Activated CD8-positive, alpha-beta memory T cell treated with anti-CD3 and anti-CD28 coated beads for 24 hours (primary cell): Measurements from ENCODE around the gene CAMK4.
A peak's percentile ranks its signal among the peaks of the same experiment; 100 is the strongest.

Experiments
- DNase-seq: peaks from one replicate; pipeline ENCODE4 v3.0.0-alpha.2; 2020

Gene CAMK4

DNA sequence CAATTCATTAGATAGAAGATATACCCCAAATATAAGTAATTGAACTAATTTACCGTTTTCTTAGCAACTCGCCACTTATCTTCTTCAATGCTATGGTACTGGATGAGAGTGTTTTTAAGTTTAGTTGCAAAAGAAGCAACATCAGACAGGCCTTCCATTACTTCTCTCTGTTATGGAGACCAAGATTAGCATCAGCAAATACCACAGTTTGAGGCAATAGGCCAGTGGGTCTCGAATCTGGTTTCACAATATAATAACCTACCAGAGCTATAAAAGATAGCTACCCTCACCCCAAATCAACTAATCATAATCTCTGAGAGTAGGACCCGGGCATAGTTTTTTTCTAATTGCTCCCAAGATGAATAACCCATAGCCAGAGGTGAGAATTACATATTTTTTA, 283.1 kb downstream of the CAMK4 start:
- DNase-seq = no peak

DNA sequence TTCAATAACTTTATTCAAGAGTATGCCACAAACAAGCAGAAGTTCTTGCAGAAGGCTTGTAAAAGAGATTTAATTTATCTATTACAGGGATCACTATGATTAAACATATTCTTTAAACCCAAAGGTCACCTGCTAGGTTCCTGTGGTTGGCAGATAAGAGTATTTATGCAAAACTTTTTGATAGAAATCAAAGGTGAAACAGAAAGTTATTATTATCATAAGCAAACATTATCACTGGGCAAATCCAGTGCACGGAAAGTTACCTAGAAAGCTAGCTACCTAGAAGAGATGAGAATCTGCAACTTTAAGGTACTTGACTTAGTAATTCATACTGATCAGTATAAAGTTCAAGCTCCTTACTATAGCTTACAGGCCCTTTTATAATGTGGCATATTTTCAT, 284.9 kb downstream of the CAMK4 start:
- no peak for DNase-seq

DNA sequence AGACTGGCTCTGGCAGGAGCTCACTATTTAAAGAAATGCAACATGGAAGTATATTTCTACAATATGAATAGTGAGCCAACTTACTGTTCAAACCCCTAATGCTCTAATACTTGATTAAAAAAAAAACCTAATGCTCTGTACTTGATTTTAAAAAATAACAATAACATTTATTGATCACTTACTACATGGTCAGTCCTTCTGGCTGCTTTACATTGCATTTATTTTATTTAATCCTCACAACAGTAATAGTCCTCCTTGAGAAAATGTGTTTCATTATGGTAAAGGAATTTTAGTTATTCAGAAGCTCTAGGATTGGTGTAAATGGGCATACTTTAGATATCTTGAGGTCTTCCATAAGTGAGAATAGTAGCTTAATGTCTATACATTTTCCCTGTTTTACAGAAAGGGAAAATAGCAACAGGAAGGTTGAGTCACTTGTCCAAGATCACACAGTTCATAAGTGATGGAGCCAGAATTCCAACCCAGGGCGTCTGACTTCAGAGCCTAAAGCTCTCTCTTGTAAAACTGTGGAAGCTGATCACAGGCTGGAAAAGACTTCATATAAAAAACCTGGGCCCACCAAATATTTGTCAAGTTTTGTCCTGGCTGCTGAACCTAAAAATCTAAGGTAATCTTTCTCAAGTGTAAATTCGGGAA, 287.1 kb downstream of the CAMK4 start:
- no peak for DNase-seq

DNA sequence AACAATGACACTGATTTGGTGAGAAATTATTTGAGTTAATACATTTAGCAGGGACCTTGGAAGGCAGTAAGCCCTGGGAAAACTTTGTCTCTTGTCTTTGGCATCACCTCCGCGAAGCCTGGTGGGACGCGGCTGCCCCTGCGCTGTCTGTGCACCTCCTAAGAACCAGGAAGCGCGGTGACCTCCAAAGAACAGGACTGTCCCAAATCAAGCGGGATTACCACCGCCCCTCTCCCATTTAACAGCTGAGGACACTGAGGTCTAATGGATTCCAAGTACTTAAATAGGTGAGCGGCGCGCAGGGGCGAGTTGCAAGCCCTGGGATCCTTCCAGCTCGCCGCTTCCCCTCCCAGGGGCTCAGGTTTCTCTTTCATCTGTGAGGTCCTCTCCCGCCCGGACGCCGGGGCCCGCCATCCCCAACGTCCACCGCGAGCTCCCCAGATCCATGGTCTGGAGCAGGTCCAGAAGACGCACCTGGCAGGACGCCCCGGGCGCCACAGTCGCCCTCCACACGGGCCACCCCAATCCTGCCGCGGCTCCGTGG, 287.7 kb downstream of the CAMK4 start:
- no peak for DNase-seq

DNA sequence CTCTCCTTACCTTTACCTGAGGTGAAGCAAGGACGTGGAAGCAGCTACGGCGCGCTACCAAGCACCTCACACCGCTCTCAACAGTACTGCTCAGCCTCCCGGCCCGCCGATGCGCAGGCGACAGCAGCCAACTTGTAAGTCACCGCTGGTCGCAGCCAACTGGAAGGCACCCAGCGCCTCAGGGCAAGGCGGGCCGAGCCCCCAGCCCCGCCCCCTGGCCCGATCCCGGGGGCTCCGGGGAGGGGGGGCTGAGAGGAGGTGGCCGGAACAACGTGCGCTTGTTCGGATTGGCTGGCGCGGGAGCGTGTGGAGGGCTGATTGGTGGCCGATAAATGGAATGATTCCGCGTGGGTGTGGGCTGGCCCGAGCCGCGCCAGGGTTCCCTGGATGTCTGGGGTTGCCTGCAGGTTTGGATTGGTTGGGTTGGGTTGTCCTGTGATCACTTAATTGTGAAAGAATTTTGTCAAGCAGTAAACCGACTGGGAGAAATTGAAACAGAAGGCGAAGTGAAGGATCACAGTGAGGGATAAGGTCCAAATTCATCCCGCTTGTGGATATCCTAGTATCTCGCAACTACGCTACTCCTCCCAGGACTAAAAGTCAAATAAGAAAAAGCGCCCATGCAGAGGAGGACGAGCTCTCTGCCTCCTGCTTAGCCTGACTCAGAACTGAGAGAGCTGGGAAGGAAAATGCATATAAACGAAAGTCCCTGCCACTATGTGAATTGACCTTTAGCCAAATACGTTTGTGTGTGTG, 288.4 kb downstream of the CAMK4 start, which contains the start of gene STARD4:
STARD4 (minus strand) TSS at position 161 of the 756 bp plus-strand sequence. CDS start 5,102 bp downstream, outside the sequence.
- DNase-seq = peak; percentile 95

DNA sequence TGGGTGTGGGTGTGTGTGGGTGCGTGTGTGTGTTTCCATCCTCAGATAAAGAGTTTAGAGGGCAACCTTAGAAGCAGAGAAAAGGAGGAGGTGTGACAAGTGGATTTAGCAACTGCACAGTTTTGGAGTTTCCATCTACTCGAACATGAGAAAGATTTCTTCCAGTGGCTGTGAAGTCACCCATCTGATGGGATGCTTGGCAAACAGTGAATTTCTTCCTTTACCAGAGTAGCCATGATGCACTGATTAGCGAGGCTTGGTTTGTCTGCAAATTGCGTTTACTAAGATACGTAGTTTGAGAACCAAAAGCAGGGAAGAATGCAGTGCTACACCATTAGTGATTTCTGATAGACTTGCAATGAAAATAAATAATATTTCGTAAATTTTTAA, 288.9 kb downstream of the CAMK4 start:
- no peak for DNase-seq

DNA sequence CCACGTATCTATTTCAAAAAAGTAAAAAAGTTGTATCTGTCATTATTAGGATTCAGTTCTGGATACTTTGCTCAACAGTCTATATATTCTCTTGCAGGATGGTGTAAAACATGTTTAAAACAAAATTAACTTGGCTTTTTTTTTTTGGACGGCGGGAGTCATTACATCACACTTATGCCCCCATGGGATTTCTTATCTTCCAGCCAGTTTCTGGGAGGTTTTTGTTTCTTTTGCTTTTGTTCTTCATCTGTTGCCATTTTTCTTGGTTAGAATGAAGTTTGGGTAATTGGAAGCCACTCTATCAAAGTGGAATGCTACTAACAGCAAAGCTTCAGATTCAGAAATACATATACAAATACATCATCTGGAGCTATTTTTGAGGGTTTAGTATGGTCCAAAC, 289.9 kb downstream of the CAMK4 start:
- DNase-seq = no peak

DNA sequence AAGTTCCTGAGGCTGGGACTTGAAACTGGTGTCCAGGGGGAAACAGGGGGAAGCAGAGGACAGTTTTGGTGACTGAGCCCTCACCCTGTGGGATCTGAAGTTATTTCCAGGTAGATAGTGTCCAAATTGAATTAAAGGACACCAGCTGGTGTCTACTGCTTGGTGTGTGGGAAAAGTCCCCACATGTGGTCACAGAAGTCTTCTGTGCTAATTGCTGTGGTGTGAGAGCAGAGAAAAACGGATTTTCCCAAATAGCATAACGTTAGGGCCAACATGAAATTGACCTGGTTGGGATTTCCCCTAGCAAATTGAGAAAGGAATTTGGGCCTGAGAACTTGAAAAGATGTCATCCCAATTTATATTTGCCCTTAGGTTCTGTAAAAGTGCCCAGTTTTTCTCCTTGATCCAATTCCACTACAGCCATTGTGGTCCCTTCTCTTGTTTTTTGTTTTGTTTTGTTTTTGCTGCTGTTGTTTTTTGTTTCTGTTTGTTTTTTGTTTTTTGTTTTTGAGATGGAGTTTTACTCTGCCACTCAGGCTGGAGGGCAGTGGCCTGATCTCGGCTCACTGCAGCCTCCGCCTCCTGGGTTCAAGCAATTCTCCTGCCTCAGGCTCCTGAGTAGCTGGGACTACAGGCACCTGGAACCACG, 293.8 kb downstream of the CAMK4 start:
- no peak for DNase-seq

DNA sequence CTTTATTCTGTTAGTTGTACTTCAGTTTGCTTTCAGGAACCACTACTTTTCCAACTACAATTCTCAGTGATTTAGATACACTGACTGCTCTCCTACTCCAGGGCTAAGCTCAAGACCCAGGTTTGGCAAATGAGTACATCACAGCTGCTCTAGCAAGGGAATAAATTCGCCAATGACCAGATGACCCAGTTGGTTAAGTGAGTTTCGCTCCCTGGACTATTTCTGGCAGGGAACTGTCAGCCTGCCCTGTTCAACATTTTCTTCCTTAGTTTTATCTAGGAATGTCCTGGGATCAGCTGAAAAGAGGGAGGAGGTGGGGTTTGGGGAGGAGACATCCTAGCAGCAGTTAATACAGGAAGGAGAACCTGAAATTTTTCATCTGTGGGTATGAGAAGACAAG, 294.6 kb downstream of the CAMK4 start:
- DNase-seq = no peak

DNA sequence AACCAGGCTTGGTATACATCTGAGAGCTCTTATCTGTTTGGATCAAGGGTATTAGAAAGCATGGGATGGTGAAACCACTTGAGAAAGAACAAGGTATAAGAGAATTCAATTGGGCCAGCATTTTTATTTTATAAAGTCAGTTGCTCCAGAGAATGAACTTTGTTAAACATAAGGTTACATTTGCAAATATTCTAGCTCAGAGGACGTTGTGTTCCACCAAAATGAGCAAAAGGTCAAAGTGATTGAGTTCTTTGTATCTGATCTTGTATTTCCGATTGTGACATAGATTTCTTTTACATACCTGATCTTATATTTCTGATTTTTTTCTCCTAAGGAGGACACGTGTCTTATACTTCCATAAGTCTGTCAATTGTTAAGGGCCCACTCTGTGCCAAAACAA, 296.7 kb downstream of the CAMK4 start:
- DNase-seq = no peak

DNA sequence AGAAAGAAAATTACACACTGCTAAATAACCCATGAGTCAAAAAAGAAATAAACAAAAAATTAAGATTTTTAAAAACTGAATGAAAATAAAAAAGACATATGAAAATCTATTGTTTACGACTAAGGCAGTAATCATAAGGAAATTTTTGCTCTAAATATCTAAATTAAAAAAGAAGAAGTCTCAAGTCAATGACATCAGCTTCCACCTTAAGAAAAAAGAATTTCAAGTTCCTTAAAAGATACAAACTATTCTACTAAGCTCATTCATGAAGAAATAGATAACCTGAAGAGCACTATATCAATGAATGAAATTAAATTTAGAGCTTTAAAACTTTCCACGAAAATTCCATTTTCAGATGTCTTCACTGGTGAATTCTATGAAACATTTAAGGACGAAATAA, 303.9 kb downstream of the CAMK4 start:
- DNase-seq = no peak

DNA sequence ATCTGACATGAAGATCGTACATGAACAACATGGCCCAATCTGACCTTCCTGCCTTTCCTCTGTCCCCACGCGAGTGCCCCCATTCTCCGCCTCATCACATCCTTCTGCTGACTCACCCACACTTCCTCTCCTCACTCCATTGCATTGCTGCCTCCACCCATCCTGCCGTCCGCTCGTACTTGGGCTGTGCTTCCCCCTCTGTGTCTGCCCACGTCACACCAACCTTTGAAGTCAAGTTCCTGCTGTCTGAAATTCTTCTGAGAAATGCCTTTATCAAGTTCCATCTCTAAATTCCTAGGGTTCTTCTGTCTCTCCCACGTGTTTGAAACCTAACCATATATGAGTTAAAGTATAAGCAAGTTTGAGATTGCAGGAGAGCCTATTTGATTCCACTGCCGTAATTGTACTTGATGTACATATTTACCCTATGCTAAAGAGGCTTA, 306.1 kb downstream of the CAMK4 start:
- DNase-seq = peak; percentile 86

DNA sequence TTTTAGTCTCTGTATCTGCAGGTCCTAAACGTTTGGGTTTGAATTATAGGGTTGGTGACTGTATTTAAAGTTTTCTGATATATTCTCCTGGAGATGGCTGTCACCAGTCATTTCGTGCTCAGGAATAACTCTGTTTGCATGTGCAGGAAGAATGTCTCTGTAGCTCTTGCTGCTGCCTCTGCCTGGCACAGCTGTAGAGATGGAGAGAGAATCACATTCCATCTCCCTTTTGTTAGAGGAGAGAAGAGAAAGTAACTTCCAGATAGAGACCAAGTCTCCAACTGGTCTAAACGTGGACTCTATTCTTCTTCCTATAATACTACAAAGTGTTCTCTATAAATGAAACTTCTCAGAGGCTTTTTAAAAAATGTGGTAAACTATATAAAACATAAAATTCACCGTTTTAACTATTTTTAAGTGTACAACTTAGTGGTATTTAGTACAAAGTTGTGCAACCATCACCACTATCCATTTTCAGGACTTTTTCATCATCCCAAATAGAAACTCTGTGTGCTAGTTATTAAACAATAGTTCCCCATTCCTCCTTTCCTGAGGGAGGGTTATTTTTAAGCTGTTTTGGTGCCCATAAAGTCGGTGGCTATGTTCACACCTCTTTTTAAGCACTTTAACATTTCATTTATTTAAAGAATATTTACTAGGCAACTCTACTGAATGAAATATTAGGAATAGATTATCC, 308.9 kb downstream of the CAMK4 start:
- DNase-seq = no peak

DNA sequence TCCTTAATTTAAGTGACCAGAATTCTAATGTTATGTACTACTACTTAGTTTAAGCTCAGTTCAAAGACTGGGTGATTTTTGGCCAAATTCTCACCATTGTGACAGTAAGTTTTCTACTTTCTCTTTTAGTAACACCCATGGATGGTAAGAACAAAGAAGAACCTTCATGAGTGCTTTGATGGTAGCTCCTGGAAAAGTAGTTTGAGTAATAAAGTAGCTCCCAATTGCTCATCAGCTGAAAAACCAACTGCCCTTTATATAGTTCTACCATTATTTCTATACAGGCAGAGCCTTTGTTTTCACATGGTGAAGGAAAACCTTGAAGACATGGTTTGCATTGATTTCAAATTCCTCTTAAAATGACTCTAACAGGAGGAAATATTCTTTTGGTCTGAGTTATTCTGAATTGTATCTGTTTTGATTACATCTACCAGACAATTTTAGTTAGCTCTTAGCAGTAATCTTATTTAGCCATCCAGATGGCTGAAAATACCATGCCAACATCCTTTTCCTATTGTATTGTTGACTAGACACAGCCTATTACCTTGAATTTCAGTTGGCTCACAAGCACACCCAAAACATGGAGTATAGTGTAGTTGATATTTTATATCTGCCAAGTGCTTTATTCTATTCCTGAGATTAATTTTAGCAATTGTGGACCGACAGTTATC, 311.8 kb downstream of the CAMK4 start:
- DNase-seq = no peak

DNA sequence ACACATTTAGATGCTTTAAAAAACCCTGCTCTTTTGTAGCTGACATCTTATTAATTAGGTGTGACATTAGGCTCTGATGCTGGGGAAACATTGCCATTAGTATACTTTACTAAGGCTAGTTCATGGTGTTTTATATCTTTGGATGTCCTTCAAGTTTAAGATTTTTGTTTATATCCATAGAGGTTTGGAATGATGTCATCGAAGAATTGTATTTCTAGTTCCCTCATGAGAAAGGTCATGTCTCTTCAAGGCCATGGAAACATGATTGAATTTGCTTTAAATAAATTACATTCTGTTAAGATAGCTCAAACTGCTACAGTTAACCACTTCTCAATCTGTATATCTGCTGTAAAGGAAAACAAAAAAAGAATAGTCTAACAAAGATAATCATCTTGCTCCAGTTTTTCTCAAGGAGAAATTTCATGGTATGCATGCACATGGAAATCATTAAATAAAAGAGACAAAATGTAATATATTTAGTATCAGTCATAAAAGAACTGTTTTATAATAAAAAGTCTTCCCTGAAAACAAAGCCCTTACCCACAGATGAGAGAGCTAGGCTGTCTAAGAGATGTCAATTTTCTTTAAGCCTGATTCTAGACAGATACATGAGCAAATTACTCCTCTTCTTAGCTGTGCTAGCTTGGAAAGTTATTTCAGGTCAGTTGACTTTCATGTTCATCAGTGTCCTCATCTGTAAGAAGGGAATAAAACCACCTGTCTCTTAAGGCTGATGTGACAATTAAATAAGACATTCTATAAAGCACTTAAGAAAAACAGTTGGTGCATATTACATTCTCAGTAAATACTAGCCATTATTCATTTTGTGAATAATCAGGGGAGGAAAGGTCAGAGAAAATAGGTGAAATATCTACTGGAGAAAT, 313.2 kb downstream of the CAMK4 start:
- DNase-seq = no peak
